HG03354 (cell line): Measurements from ENCODE around the gene NCBP3.
A peak's percentile ranks its signal among the peaks of the same experiment; 100 is the strongest.

Experiments
- ATAC-seq: cut with Tn5 transposase; IDR thresholded peaks from one replicate; pipeline ENCODE4 v1.9.1; 2021; ENCODE audit warnings: mild to moderate bottlenecking; ENCODE audit not compliant: unreplicated experiment, poor library complexity, severe bottlenecking

The NCBP3 gene

DNA sequence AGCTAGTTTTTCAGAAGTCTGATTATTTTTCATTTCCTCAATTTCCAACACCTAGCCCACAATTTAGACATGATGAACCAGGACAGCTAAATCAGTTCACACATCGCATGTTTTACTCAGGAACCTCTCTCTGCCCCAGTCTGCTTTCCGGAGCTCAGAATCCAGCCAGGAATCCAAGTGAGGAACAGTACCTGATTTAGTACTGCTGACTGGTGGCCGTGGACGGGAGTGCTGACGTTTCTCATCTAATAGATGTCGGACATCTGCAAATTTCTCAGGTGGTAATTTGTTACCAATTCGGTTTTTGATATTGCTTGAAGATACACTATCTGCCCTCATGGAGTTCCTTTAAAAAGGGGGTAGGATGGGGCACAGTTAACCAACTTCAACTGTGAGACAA, 30.1 kb downstream of the NCBP3 start:
- no peak for ATAC-seq

DNA sequence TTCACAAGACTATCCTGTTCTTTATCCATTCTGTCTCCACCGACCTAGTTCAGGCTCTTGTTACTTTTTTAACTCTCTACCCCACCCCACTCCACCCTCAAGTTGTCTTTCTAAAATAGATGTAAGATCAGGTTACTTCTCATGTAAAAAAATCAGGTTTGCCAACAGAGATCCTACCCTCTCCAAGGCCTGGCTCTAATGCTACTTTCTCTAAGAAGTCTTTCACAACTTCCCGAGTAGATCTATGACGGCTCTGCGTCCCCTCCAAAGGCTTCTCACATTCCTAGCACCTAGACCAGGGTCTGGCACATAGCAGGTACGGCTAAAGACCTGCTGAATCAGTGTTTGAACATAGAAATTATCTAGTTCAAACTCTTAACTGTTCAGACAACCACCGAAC, 30.9 kb downstream of the NCBP3 start:
- no peak for ATAC-seq

DNA sequence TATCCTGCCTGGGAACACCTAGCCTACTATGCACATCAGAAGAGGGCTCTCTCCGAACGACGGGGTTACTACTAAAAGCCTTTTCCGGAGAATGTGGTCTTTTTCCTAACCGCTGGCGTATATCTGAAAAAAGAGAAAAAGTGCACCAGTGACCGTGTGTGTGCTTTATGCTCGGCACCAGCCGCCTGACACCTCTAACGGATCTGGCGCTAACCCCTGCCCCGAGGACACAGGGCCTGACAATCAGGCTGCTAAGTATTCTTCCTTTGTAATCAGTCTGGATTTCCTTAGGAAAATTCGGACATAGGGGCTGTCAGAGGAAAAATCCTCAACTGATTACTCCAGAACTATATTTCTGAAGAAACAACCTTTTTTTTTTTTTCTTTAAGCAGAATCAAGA, 31.7 kb downstream of the NCBP3 start:
- no peak for ATAC-seq

DNA sequence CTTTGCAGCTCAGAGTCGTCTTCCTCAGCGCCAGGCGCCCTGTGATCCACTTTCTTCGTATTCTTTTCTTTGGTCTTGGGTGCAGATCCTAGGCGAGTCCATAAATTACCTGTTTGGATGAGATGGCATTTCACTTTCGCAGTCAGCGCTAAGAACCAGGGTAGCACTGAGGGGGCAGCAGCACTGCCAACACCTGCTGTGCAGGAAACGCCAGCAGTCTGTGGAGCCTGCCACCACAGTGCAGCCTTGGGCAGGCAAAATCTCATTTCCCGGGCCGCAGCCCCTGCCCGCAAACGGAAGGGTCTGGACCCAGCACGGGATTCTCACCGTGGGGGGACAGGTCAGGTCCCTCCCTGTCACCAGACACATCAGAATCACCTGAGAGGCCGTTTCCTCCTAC, 32.9 kb downstream of the NCBP3 start:
- ATAC-seq = no peak

DNA sequence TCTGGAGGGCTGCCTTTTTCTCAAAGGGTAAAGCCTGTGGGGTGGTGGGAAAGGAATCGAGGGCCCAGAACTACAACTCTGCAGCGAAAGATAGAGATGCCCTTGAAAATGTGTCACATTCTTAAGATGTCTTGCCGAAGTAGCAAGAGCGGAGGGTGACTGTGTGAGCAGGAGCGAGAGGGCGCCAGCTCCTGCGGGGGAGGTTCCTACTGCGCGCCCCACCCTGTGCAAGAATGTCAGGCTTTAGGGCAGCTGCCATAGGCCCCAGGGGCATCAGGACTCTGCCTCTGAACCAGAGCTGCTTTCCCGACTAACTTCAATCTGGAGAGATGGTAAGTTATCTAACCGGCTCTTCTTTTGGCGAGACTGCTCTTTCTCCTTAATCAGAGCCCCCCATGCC, 33.3 kb downstream of the NCBP3 start:
- no peak for ATAC-seq

DNA sequence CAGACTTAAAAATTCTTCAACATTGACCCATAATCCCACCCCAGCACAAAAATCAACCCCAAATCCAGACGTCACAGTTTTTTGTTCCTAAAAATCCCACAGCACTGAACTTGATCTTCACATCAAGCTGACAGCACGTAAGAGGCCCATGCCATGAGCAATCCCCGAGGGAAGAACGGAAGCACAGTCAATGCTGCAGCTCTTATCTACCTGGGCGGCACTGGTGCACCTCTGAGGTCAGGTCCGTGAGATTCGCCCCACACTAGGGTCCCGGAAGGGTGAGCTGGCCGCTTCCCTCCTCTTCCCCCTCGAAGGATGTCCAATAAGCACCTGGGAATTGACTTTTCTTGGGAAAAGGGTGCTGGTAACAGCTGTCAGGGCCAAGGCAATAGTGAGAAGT, 33.8 kb downstream of the NCBP3 start:
- ATAC-seq = no peak

DNA sequence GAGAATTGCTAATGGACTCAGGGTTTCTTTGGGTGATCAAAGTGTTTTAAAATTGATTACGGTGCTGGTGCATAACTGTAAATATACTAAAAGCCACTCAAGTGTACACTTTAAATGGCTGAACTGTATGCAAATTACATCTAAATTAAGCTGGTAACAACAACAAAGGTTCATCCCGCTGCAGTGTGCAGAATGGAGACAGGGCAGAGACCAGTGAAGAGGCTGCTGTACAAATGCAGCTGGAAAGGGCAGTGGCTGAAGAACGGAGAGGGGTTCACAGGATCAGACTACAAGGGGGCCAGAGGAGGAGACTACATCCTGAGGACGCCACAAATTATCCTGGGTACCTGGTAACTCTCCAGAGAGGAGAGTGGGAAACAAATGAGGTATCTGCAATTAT, 36.0 kb downstream of the NCBP3 start:
- ATAC-seq = no peak

DNA sequence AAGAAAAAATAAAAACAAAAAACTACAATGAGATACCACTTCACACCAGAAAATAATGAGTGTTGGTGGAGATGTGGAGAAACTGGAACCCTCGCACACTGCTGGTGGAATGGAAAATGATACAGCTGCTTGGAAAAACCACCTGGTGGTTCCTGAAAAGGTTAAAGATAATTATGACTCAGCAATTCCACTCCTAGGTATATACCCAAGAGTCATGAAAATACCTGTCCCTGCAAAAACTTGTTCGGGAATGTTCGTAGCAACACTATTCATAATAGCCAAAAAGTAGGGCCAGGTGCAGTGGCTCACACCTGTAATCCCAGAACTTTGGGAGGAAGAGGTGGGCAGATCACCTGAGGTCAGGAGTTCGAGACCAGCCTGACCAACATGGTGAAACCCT, 36.9 kb downstream of the NCBP3 start:
- ATAC-seq = no peak

DNA sequence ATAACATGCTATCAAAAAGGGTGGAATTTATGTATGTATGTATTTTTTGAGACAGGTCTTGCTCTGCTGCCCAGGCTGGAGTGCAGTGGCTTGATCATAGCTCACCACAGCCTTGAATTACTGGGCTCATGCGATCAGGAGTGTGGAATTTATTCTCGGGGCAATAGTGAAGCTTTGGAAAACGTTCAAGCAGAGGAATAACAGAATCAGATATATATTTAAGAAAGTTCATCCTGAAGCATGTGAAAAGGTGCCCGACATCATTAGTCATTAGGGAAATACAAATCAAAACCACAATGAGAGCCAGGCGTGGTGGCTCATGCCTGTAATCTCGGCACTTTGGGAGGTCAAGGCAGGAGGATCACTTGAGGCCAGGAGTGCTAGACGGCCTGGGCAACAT, 37.3 kb downstream of the NCBP3 start:
- no peak for ATAC-seq

DNA sequence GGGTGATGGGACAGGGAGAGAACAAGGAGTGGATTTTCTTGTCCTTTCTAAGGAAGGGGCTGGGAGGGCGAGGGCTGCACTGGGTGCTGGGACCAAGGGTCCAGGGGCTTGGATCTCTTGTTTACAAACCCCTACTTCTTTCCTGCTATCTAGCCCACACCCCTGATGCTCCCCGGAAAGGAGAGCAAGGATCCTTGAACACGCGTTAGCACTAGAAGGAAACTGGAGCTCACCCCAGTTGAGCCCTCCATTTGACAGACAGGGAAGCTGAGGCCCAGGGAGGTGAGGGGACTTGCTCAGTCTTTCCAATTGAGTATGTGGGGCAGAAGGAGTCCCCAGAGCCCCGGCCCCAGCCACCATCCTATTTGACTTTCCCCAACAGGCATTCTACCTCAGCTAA, 40.5 kb downstream of the NCBP3 start:
- ATAC-seq = no peak

DNA sequence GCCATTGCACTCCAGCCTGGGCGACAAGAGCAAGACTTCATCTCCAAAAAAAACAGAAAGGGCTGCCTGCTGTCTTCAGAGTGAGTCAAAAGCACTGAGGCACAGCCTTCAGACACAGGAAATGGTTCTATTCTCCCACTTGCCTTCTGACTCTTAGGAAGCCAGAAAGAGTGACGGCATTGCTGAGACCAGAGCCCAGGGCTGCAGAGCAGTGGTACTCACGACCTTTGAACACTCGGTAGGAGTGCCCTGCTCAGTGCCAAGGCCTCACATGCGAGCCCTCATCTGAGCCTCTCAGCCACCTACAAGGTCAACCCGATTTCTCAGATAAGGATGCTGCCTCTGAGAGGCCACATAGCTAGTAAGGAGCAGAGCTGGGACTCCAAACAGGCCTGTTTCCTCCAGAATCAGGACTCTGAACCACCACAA, 41.5 kb downstream of the NCBP3 start:
- ATAC-seq = no peak

DNA sequence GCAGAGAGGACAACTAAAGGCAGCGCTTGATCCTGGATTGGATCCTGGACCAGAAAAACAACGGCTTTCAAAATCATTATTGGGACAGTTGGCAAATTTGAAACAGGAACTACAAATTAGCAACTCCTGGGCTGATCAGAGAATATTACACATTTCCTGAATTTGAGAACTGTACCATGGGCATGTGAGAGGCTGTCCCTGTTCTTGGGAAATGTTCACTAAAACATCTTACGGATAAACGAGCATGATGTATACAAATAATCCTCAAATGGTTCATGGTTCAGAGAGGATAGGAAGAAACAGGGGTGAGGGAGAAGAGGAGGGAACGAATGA, 42.8 kb downstream of the NCBP3 start:
- ATAC-seq = no peak

DNA sequence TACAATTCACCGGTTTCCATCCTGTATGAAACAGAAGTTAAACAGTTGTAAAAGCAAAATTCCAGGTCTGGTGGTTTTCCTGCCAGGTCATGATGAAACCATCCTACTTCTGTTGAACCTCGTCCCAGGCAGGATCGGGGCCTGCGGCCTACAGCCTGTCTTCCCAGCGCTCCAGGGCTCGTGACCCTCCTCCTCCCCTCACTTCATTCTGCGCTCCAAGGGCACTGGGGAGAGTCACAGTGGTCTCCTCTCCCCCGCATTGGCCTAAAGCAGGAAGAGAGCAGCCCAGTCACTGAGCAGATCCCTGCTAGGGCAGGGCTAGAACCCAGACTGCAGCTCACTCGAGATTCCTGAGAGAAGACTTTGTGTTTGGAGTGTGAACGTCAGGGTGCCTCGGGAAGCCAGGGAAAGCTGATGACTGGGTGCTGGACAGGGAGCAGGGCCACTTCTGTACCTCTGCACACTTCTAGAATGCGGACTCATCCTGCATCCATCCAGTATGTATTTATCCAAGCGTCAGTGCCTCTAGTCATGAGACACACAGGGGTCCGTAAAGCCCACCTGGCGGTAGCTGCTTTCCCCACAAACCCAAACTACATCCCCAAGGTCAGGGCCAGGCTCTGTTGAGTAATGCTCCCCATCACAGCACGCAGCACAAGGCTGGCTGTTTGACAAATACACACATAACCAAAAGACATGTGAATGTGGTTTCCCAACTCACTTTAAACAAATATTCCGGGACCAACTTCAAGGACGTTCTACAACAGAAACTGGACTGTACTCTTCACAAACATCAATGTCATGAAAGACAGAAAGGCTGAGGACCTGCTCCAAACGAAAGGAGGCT, 43.4 kb downstream of the NCBP3 start:
- ATAC-seq = no peak

DNA sequence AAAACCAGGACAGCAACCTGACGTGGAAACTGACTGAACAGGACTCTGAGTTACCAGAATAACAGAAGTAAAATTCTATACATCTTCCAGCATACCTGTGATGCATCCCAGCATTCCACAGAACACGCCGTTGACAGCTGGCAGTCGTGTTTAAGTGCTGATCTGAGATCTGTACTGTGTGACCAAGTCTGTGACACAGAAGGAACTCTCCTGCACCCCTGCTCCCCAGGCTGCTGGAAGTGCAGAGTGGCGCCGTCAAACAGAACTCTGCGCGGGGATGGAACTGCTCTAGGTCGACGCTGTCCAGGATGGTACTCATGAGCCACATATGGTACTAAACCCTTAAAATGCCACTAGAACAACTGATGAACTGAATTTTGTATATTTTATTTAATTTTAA, 44.3 kb downstream of the NCBP3 start:
- no peak for ATAC-seq

DNA sequence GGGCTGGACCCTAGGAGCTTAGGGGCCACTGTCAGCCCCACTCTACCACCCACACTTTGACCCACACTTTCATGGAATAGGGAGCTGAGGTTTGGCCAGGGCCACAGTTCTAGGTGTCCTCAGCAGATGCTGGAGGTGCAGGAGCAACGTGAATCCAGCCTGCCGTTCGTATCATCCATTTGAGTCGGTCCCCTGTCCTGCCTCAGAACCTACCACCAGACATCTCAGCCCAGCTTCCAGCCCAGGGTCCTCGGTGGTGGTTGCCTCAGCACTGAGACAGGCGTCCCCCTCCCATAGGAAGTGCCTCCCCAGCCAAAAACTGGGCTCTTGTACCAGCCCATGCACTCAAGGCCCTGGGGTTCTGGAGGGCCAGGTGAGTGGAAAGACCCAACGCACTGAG, 44.7 kb downstream of the NCBP3 start:
- ATAC-seq = no peak

DNA sequence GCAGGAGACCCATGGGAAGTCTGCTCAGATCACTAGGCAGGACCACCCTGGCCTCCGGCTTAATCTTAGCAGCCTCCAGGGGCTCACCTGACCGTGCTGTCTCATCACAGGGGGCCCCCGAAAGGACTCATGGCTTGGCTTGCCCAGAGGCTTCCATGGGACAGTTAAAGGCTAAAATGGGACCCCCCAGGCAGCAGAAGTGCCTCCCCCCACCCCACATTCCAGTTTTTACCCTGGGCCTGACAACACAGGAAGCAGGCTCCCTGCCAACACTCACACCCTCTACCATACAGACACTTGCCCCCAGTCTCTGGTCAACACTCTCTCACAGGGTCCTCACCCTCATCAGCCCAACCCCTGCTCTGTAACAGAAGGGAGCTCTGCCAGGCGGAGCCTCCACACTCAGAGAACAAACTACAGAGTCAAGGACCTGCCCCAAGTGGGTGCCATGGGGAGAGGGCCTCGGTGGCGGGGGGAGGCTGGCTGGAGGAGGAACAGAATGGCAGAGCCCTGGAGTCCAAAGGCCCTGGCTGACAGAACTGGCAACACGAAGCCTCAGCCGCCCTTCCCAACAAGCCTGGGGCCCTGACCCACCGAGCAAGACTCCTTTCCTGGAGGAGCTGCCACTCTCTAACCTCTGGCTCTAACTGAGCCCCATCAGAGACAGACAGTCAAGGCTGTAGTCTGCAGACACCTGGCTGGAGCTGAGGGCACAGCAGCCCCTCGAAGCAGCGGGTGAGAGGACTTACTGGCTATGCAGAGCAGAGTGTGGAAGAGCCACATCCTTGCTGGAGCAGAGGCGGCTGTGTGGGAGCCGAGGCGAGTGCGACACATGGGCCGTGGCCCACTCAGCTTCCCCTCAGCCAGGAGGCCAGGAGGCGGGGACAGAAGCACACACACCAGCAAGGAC, 45.4 kb downstream of the NCBP3 start, which contains the start of gene ITGAE:
ITGAE (minus strand) TSS at position 827 of the 910 bp plus-strand sequence; CDS start at position 783, 44 bp downstream.
- ATAC-seq = no peak

DNA sequence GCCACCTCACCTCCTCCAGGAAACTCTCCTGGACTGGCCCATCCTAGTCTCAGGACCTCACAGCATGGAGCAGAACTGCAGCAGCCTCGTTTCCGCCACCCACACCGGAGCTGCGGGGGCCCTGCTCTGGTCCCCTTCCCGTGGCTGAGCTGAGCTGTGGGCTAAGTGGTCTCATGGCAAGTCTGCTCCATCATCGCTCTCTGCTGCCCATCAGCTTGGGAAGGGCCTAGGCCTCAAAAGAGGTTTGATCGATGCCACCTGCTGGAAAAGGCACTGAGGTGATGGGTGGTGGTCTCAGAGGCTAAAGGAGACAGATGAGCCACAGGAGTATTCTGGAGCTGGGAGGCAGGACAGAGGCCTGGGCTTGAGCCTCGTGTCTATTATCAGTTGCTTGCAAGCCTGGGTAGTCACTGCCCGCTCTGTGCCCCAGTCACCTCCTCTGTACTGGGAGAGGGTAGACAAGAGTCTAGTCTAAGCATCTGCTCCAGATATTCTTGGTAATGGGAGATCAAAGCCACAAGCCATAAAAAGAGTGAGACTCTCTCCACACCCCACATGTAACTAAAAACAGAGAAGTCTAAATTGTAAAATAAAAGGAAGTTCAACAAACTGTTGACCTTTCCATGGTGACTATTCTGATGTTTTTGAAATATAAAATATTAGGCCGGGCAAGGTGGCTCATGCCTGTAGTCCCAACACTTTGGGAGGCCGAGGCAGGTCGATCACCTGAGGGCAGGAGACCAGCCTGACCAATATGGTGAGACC, 46.7 kb downstream of the NCBP3 start:
- no peak for ATAC-seq

DNA sequence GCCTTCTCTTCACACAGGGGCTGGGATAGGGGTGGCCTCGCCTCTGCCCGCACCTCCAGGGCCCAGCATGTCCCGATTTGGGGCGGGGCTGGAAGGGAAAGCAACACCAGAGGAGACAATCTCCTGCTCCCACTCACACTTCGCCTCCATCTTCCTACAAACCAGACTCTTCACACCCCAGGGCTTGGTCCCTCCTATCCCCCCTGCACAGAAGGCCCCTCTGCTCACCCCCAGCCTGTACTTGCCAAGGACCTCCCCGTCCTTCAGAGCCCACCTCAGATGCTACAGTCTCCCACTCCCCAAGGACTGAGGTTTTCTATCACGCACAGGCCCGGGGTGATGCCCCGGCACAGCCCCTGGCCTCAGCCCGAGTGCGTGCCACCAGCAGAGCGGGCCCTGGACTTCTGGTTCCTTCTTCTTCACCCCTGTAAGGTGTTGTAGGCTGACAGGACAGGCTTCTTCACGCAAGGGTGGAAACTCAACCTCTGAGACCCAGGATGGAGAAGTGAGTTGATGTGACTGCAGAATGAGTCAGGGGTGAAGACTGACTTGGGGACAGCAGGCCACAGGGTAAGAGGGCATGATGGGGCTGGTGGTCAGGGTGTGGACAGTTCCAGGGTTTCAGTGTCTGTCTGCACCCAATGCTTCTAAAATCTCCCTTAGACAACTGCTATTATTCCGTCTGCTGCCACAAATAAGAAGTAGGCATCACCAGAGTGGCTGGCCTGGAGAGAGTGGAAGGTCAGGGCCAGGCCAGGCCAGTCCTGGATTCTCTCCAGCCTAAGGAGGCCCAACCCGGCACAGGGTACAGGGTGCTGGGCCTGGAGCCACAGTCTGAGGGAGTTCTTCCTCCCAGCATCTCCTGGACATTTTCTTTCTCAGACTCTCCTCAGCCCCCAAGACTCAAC, 47.5 kb downstream of the NCBP3 start:
- no peak for ATAC-seq

DNA sequence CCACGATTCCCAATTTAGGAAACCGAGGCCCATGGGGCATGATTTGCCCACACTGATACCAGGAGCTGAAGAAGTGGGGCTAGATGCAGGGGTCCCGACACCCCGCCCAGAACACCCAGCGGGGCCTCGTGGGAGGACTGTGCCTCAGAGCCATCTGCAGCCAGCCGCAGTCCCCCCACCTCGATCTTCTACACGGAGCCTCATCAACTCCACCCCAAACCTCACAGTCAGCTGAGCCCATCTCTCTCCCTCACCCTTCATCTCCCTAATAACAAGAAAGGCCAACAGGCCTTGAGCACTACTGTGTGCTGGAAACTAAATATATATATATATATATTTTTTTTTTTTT, 49.2 kb downstream of the NCBP3 start:
- ATAC-seq = peak; percentile 22
